GM19023 (cell line): Measurements from ENCODE around the gene PRND.
"Not testable (repeated sequence)": the region's sequence is repeated elsewhere in the genome, so short reads cannot be mapped to it uniquely, and the experiment has no call there.

Experiments used
- ATAC-seq: cut with Tn5 transposase; IDR thresholded peaks from one replicate; pipeline ENCODE4 v1.9.1; 2021; ENCODE audit warnings: mild to moderate bottlenecking, moderate library complexity; ENCODE audit not compliant: unreplicated experiment

Gene PRND, protein sequence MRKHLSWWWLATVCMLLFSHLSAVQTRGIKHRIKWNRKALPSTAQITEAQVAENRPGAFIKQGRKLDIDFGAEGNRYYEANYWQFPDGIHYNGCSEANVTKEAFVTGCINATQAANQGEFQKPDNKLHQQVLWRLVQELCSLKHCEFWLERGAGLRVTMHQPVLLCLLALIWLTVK

DNA sequence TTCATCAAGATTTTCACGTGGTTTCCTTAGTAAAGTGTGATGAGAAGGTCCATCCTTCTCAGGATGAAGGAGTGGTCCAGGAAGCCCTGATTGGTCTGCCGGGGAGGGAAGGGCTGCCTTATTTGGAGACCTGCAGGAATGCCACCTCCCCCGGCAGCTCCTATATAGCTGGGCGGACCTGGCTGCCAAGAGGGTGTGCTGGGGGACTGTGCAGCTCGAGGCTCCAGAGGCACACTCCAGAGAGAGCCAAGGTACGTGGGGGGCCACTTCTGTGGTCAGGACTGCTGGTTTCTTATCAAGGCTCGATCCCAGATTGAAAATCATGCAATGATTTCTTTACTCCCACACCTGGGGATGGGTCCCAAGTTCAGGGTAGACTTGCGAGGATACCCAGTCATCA, at the start of gene PRND:
TSS of gene PRND (plus strand) at position 191 of the 400 bp plus-strand sequence. CDS start 2,643 bp downstream, outside the sequence.
- no peak for ATAC-seq

DNA sequence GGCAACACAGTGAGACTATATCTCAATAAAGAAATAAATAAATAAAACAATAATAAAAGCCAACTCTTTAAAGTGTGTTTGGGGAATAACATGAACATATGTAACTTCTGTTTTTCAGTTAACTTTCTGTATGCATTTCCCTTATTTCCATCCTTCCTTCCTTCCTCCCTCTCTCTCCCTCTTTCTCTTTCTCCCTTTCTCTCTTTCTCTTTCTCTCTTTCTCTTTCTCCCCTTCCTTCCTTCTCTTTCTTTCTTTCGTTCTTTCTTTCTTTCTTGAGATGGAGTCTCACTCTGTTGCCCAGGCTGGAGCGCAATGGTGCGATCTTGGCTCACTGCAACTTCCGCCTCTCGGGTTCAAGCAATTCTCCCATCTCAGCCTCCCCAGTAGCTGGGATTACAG, 48.8 kb upstream of the PRND start:
- no peak for ATAC-seq

DNA sequence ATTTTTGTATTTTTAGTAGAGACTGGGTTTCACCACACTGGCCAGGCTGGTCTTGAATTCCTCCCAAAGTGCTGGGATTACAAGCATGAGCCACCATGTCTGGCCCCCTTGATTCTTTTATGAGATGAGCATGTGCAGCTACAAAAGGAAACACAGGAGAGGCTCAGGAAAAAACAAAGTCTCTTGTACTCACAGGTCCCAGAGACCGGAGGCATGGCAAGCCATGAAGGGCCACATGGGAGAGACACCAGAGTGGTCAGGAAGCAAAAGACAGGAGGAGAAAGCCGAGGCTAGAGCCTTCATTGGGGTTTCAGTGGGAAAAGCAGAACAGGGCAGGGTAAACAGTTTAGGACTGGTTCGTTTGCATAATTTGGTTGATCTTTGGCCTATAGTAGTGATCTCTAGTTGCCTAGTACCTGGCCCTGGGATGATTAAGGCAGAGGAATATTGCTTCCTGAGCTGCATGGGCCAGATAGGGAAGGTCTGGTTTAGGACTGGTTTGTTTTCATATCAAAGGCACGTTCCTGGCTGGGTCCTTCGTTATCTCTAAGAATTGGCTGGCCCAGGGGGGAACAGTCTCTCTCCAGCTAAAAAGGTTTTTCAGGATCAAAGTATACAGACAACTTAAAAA, 48.2 kb upstream of the PRND start:
- no peak for ATAC-seq

DNA sequence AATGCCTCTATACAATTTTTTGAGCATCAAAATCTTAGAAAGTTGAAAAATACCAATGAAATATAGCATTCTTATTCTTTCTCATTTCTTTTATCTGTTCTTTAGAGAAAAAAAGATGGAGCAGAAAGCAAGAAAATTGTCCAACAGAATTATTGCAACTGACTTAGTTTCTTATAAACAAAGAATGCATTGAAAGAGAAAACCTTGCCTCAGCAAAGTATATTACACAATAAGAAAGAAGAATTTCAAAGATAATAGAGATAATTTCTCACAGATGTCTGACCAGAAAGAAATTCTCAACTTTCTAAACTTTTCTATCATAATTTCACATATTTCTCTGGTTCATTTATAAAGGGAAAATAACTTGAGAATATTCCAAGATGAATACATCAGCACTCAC, 47.0 kb upstream of the PRND start:
- no peak for ATAC-seq

DNA sequence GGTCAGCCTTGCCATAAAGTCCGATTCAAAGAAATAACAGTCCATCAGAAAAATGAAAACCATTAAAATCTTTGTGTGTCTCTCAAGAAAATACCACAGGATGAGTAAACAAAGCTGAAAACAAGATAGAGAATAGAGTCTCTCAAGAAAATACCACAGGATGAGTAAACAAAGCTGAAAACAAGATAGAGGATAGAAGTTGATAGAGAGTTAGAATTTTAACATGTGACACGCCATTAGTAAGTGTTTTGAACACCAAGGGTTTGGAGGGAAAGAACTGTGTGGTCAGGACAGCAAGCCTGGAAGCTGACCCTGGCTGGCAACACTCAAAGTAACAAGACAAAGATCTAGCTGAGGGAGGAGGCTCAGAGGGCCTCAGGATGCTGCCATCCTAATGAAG, 43.9 kb upstream of the PRND start:
- ATAC-seq: no peak

DNA sequence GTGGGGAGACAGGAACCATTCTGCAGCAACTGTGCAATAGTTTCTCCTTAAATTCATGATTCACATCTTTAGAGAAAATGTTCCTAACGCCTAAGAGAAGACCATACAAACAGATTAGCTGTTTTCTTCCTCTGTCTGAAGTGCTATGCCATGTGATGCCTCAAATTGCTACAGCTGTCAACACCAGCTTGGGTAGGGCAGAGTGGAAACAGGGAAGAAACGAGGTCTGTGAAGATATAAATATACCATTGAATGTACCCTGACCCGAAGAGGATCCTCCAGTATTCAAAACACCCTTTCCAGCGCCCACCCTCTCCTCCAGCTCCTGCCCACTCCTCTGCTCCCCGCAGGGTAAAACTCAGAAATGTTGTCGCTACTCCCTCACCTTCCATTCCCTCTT, 40.3 kb upstream of the PRND start:
- no peak for ATAC-seq

DNA sequence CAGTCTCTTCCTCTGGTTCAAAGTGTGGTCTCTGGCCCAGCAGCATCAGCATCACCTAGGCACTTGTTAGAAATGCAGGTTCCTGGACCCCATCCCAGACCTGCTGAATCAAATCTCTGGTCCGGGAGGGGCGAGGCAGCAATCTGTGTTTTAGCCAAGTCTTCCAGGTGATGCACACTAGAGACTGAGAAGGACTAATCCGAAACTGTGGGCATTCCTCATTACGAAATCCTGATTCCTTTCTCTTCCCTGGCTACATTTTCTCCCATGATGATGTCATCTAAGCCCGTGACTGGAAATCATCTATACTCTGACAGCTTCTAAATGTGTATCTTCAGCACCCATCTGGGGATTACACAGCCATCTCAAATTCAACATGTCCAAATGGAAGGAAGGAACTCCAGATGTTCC, 39.7 kb upstream of the PRND start:
- no peak for ATAC-seq

DNA sequence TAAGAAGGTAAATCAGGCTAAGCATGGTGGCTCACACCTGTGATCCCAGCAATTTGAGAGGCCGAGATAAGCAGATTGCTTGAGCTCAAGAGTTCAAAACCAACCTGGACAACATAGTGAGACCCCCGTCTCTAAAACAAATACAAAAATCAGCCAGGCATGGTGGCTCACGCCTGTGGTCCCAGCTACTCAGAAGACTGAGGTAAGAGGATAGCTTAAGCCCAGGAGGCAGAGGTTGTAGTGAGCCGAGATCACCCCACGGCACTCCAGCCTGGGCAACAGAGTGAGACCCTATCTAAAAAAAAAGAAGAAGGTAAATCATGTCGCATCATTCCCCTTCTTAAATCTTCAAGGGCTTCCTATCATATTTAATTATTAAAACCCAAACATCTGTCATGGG, 39.0 kb upstream of the PRND start:
- no peak for ATAC-seq

DNA sequence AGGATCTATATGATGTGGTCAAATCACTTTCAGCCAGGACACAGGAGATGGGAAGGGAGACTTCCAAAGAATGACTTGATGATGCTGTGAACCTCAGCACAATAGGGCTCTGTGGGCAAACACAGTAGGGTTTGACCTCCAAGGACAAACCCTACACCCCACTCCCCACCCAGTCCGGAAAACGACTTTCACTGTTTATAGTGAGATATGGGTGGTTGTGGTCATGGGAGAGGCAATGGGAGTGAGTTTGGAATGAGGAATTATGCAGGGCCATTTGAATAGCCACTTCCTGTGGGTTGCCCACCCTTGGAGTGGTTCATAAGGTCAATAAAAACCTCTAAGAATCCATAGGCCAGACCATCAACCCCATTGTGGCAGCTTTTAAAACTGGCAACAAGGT, 38.4 kb upstream of the PRND start:
- ATAC-seq: no peak

DNA sequence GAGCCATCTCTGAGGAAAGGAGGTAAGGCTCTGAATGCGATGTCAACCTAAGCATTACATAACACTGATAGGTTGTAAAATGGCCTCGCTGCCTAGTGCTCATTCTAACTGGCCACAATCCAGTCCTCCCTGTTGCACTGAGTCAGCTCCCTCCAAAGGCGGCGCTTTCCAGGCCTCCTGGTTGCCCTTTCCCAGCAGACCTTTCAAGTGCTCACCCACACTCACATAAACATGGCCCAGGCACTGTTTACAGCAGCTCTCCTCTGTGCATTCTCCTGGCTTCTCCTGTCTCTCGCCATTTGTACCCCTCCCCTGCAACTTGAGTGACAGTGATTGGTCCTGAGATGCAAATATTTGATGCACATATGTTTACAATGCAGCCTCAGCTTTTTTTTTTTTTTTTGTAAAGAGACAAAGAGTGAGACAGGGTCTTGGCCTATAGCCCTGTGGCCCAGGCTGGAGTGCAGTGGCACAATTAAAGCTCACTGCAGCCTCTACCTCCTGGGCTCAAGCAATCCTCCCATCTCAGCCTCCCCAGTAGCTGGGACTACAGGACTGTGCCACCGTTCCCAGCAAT, 36.8 kb upstream of the PRND start:
- ATAC-seq: no peak

DNA sequence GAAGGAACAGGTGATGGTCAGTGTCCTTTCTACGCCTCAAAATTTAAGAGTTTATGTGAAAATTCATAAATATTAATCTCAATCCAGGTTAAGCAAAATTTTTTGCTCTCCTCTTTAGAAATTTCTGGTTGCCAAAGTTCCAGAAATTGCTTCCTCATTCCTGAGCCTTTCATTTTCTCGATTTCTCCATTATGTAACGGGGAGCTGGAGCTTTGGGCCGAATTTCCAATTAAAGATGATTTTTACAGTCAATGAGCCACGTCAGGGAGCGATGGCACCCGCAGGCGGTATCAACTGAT, 35.8 kb upstream of the PRND start:
- ATAC-seq: no peak

DNA sequence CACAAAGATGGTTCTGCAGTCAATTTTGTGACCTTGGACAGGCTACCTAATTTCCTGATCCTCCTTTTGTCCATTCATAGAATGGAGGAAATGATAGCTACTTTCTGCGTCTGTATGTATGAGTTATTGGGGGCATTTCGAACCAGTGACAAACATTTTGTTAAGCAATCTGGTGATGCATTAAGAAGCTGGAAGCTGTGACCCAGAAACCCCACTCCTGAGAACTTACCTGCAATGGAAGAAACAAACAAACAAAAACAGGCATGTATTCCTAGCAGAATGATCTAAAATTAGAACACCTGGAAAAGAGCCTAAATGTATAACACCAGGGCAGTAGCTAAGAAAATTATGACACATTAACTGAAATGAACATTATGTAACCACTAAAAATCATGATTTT, 33.4 kb upstream of the PRND start:
- no peak for ATAC-seq

DNA sequence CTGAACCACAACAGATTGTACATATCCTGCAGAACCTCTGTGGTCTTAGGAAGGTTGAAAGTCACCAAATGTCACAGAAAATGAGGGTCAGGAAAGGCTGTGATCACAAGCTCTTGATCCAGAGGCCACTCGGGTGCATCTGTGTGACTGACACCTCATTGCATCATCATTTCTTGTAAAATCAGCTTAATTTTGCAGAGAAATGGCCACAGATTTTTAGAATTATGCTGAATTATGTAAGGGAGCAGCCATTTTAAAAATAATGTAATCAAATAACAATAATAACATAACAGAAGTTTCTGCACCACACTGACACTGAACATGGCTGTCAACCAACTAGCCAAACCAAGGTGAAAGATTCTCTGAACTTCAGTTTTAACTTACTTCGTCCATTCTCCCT, 32.5 kb upstream of the PRND start:
- no peak for ATAC-seq

DNA sequence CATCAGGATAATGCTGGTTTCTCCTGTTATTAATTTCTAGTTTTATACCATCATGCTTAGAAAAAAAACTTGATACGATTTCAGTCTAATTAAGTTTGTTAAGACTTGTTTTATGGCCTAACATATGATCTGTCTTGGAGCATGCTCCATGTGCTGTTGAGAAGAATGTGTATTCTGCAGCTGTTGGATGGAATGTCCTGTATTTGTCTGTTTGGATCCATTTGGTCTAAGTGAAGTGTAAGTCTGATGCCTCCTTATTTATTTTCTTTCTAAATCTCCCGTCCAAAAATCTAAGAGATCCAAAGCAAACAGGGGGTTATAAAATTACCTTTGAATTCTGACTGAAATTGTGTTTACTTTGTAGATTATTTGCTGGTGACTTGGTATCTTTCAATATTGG, 30.0 kb upstream of the PRND start:
- no peak for ATAC-seq

DNA sequence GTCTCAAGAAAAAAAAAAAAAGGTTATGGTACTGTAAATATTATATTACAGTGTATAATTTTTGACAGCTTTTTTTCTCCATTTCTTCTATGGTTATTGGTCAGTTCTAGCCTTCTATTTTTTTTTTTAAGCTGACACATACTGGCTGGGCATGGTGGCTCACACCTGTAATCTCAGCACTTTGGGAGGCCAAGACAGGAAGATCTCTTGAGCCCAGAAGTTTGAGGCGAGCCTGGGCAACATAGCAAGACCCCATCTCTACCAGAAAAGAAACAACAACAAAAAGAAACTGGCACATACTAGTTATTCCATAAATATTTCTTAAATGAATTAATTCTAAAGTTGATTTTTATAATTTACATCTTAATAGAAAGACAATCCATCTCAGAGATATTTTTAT, 27.6 kb upstream of the PRND start:
- ATAC-seq: no peak

DNA sequence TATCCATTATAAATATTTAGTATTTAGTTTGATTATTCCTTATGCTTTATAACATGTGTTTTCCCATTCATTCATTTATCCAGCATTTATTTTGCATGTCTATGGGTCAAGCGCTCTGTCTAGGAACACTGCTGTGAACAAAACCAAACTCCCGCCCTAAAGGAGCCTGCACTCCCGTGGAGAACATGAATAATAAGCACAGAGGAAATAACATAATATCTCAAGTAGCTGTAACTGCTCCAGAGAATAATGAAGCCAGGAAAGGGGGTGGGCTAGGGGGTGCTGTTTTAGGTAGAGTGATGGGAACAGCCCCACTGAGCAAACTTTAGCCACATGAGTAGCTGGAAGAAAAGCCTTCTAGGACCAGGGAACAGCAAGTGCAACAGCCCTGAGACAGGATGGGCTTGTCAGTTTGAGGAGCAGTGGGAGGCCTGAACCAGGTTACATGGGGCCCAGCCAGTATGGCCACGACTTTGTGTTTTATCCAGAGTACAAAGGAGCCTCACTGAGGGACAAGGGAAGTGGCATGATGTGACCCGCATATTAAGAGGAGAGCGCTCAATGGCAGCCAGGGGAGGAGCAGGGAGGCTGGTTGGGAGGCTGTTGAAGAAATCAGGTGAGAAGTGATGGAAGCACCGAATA, 24.4 kb upstream of the PRND start:
- ATAC-seq: no peak

DNA sequence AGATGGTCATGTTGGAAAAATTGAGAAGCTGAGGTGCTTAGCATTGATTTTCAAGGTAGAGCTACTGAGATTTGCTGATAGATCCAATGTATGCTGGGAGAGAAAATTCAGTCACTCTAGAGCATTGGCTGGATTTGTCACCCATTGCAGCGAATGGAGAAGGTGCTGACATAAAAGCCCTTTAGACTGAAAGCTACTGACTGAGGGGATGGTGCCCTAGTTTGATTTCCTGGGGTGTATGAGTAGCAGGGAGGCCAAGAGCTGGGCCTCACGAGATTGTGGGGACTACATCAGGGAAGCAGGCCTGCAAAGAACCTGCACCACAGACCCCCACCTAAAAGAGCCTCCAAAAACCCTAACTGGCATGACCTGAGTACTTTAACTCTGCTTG, 23.9 kb upstream of the PRND start:
- ATAC-seq: no peak

DNA sequence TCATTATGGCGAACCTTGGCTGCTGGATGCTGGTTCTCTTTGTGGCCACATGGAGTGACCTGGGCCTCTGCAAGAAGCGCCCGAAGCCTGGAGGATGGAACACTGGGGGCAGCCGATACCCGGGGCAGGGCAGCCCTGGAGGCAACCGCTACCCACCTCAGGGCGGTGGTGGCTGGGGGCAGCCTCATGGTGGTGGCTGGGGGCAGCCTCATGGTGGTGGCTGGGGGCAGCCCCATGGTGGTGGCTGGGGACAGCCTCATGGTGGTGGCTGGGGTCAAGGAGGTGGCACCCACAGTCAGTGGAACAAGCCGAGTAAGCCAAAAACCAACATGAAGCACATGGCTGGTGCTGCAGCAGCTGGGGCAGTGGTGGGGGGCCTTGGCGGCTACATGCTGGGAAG, 22.5 kb upstream of the PRND start:
- no peak for ATAC-seq

DNA sequence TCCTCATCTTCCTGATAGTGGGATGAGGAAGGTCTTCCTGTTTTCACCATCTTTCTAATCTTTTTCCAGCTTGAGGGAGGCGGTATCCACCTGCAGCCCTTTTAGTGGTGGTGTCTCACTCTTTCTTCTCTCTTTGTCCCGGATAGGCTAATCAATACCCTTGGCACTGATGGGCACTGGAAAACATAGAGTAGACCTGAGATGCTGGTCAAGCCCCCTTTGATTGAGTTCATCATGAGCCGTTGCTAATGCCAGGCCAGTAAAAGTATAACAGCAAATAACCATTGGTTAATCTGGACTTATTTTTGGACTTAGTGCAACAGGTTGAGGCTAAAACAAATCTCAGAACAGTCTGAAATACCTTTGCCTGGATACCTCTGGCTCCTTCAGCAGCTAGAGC, 21.8 kb upstream of the PRND start:
- no peak for ATAC-seq

DNA sequence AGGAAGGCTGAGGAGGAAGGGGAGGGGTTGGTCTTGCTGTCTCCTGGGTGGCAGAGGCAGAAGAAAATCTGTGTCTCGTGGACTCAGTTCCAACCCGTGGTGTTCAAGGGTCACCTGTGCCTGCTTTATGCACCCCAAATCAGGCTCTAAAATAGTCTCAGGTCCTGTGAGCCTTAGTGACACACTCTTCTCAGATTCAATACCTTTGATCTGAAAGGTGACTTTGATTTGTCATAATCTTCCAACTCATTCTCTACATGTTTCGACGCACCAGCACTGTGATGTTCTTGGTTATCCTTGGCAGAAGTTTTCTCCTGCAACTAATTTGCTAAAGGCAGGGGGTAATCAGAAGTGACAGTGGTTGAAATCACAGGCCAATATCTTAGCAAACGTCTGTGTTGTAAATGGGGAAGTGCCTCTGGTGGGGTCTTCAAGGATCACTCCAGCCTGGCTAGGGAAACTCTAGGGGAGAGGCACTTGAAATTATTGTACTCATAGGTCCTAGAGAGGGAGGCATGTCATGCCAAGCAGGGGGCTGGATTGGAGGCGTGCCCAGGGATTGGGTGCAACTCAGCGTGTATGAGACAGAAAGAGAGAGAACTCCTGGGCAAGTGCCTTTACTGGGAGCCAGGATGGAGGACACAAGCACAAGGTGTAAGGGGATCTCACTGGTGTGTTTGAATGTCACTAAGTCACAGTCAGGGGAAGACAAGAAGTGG, 19.0 kb upstream of the PRND start:
- no peak for ATAC-seq

DNA sequence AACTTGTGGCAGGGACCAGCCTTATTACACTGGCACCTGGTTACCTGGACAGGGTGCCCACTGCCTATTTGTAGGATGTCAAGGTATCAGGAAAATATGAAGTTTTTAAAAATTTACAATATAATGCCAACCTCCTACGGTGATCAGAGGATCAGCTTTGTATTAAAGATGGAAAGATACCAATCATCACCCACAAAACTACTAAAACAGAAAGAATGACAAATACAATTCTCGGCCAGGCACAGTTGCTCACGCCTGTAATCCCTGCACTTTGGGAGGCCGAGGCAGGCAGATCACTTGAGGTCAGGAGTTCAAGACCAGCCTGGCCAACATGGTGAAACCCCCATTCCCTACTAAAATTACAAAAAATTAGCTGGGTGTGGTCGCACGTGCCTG, 18.4 kb upstream of the PRND start:
- ATAC-seq: no peak

DNA sequence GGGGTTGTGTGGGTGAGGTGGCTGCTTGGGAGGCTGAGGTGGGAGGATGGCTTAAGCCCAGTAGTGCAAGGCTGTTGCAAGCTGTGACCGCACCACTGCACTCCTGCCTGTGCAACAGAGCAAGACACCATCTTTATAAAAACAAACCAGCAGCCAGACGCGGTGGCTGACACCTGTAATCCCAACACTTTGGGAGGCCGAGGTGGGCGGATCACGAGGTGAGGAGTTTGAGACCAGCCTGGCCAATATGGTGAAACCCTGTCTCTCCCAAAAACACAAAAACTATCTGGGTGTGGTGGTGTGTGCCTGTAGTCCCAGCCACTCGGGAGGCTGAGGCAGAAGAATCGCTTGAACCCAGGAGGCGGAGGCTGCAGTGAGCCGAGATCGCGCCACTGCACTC, 14.8 kb upstream of the PRND start:
- ATAC-seq: not testable (repeated sequence)
